Neural progenitor cell (in vitro differentiated cells): Measurements from ENCODE around the gene DNAJB12.

ENCODE experiments used
- EZH2 ChIP-seq: fragments of 200-600 bp; sonication (generic); IDR thresholded peaks from 2 replicates; pipeline ENCODE4 v1.6.1; 2017; ENCODE audit warnings: antibody characterized with exemption, mild to moderate bottlenecking, moderate library complexity
- EZH2phosphoT487 ChIP-seq: fragments of 200-600 bp; sonication (generic); IDR thresholded peaks from 2 replicates; pipeline ENCODE4 v1.6.1; 2017; ENCODE audit warnings: antibody characterized with exemption
- TF ChIP-seq, protein P1 (sequence below): fragments of 200-600 bp; sonication (generic); IDR thresholded peaks from 2 replicates; pipeline ENCODE4 v1.5.1; 2017; ENCODE audit warnings: antibody characterized with exemption, mild to moderate bottlenecking

DNA sequence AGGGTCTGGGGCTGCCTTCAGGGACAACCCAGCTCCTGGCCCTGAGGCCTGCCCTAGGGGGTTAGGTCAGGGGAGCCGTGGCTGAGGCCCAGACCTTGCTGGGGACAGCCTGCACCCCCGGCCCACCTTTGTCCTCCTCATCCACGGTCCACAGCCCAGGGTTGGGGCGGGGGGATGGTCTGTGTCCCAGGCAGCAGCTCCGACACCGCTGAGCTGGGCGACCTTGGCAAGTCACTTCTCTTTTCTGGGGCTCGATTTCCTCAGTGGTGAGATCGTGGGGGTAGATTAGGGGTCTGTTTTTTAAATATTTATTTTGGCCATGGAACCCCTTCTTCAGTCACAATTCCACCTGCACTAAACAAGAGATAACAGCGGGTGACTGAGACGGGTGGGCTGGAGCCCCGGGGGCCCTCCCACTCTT is 30.9 kb downstream of the DNAJB12 start:
- TF ChIP-seq, protein P1, sequence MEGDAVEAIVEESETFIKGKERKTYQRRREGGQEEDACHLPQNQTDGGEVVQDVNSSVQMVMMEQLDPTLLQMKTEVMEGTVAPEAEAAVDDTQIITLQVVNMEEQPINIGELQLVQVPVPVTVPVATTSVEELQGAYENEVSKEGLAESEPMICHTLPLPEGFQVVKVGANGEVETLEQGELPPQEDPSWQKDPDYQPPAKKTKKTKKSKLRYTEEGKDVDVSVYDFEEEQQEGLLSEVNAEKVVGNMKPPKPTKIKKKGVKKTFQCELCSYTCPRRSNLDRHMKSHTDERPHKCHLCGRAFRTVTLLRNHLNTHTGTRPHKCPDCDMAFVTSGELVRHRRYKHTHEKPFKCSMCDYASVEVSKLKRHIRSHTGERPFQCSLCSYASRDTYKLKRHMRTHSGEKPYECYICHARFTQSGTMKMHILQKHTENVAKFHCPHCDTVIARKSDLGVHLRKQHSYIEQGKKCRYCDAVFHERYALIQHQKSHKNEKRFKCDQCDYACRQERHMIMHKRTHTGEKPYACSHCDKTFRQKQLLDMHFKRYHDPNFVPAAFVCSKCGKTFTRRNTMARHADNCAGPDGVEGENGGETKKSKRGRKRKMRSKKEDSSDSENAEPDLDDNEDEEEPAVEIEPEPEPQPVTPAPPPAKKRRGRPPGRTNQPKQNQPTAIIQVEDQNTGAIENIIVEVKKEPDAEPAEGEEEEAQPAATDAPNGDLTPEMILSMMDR: no peak
- TF ChIP-seq EZH2phosphoT487 (no peak), EZH2 (no peak)
